Large intestine (tissue), 3 donors: Measurements from ENCODE around the gene FDPS. TPM values are rescaled to one million over a fixed set of nuclear protein-coding genes. Genes with fewer than 3 reads are reported as not detected.
"Not testable (repeated sequence)": the region's sequence is repeated elsewhere in the genome, so short reads cannot be mapped to it uniquely, and the experiment has no call there.

Source experiments
- DNase-seq, 2 donors: peaks; one replicate each; pipeline versions ENCODE4 v3.0.0 to v3.0.0-alpha.2; 2013
- H3K27ac ChIP-seq: one replicate; pipeline ENCODE4 v1.5.1; 2013; ENCODE audit warnings: low read length
- H3K27me3 ChIP-seq: 2 replicates; pipeline ENCODE4 v1.6.1; 2013; ENCODE audit warnings: low read length; ENCODE audit not compliant: control insufficient read depth, insufficient read depth
- H3K36me3 ChIP-seq: 2 replicates; pipeline ENCODE4 v1.6.1; 2013; ENCODE audit warnings: low read length; ENCODE audit not compliant: control insufficient read depth, insufficient read depth
- H3K4me1 ChIP-seq: one replicate; pipeline ENCODE4 v1.6.1; 2013; ENCODE audit warnings: low read length; ENCODE audit not compliant: control insufficient read depth, insufficient read depth
- H3K4me3 ChIP-seq: one replicate; pipeline ENCODE4 v1.5.1; 2013; ENCODE audit warnings: low read length
- H3K9me3 ChIP-seq: one replicate; pipeline ENCODE4 v1.6.1; 2013; ENCODE audit warnings: mild to moderate bottlenecking, low read depth, low read length, moderate library complexity; ENCODE audit not compliant: control insufficient read depth
- WGBS: methylation state at CpG from one replicate; pipeline ENCODE4 v1.1.5; 2013; ENCODE audit warnings: low lambda C conversion rate; ENCODE audit not compliant: insufficient coverage; 5-methylcytosine and 5-hydroxymethylcytosine counted together
- polyA plus RNA-seq: library from polyadenylated mRNA; unstranded; fragments of 120-200 nt; gene quantifications from one replicate; pipeline ENCODE4 v1.2.1, GENCODE V29; 2013

Gene FDPS
- polyA plus RNA-seq, 1 donor = 170 TPM

DNA sequence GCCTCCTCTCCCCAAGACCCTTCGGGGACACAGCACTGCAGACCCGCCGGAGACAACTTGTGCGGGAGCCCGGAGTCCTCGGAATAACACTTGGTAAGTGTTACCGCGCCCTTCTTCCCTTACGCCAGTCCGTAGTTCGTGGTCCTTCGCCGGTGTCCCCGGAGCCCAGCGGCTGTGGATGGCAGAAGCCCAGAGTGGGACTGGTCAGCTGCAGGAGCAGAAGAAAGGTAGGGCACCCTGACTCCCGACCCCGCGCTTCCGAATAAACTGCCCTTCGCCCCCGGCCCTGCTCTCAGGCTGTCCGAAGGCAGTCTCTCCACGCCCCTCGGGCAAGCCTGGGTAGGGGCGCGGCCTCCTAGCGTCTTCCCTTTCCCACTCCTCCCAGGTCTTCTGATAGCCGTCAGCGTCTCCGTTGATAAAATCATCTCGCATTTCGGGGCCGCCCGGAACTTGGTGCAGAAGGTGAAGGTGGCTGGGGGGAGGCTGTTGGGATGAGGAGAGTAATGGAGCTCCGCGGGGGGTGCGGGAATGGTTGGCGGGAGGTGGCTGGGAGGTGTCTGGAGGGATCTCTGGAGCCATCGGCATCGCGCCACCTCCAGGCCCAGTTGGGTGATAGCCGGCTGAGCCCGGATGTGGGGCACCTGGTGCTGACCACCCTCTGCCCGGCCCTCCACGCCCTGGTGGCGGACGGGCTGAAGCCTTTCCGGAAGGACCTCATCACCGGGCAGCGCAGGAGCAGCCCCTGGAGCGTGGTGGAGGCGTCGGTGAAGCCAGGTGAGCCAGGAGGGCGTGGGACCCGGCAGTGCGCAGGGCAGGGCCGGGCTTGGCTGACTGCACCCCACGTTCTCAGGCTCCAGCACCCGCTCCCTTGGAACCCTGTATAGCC is 16.3 kb downstream of the FDPS start:
- Histone ChIP-seq H3K4me3 (peak overlapping the region; percentile 92), H3K27me3 (no peaks in the 10 kb centered on the region), H3K36me3 (peaks cover 26% of the 10 kb centered on the region), H3K27ac (peak overlapping the region; percentile 99), H3K4me1 (peaks cover 35% of the 10 kb centered on the region), H3K9me3 (no peaks in the 10 kb centered on the region)
- no CpG with 5 or more reads among the region's 59 CpGs for WGBS
- DNase-seq = peak in 1 of 2 donors; percentile 72

DNA sequence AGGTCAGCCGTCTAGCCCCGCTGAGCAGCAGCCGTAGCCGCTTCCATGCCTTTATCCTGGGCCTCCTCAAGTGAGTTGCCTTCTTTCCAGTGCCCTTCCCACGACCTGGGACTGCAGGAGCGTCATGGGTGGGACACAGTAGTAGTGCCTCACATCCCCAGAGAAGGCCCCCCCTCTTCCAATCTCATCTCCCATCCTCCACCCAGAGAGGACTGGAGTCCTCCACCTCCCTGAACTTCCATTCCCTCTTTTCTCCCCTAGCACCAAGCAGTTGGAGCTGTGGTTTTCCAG is 16.9 kb downstream of the FDPS start:
- WGBS = no CpG with 5 or more reads among the region's 6 CpGs
- Histone ChIP-seq H3K27me3 (no peaks in the 10 kb centered on the region), H3K9me3 (no peaks in the 10 kb centered on the region), H3K4me1 (peaks cover 29% of the 10 kb centered on the region), H3K27ac (peak overlapping the region; percentile 99), H3K36me3 (peaks cover 32% of the 10 kb centered on the region), H3K4me3 (peak overlapping the region; percentile 92)
- peak in 1 of 2 donors; percentile 19 for DNase-seq

DNA sequence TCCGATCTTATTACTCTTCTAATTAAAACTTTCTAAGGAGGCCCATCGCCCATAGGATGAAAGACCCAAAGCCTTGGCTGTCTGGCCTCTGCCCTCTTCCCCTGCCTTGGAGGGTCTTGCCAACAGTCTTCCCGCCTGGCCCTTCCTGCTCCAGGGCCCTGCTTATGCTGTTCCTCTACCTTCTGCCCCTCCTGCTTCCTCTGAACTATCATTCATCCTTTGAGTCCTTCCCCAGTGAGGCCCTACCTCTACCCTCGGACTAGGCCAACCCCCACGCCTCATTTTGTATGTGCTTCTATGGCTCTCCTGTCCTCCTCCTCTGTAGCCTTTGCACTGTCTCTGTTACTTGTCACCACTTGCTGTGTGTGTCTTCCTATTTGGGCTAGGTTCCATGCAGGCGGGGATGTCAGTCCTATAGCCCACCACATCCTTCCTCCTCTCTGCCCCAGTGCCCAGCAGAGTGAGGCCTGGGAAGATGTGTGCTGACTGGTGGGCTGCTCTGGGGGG is 17.4 kb downstream of the FDPS start:
- no peaks in the 10 kb centered on the region for H3K9me3 ChIP-seq
- no peak overlapping the region for H3K27ac ChIP-seq
- no peak for DNase-seq
- no peaks in the 10 kb centered on the region for H3K27me3 ChIP-seq
- WGBS = 83% methylated on average over 1 of the region's 6 CpGs
- peaks cover 29% of the 10 kb centered on the region for H3K4me1 ChIP-seq
- no peak overlapping the region for H3K4me3 ChIP-seq
- peaks cover 37% of the 10 kb centered on the region for H3K36me3 ChIP-seq

DNA sequence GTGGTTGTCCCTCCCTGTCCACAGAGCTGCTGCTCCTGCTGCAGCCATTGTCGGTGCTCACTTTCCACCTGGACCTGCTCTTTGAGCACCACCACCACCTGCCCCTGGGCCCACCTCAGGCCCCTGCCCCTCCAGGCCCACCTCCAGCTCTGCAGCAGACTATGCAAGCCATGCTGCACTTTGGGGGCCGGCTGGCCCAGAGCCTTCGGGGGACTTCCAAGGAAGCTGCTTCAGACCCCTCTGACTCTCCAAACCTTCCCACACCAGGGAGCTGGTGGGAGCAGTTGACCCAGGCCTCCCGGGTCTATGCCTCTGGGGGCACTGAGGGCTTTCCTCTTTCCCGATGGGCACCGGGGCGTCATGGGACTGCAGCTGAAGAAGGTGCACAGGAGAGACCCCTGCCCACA is 18.0 kb downstream of the FDPS start:
- H3K27me3 ChIP-seq = no peaks in the 10 kb centered on the region
- peaks cover 42% of the 10 kb centered on the region for H3K36me3 ChIP-seq
- no peak overlapping the region for H3K27ac ChIP-seq
- H3K4me1 ChIP-seq = peaks cover 23% of the 10 kb centered on the region
- no peaks in the 10 kb centered on the region for H3K9me3 ChIP-seq
- WGBS = no CpG with 5 or more reads among the region's 7 CpGs
- no peak overlapping the region for H3K4me3 ChIP-seq
- DNase-seq = no peak

DNA sequence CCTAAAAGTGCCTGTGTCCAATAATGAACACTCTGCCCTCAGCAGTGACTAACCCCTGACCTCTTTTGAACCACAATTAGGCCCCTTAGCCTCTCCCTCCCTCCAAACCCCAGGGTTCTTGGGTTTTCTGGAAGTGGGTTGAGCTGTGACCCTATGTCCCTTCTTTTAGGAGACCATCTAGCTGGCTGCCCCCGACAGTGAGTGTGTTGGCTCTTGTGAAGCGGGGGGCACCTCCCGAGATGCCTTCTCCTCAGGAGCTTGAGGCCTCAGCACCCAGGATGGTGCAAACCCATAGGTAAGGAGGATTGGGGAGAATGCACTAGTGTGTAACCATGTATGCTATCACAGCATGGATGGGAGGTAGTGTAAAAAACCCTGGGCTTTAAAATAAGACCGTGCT is 19.3 kb downstream of the FDPS start:
- no peaks in the 10 kb centered on the region for H3K9me3 ChIP-seq
- peaks cover 42% of the 10 kb centered on the region for H3K36me3 ChIP-seq
- no peak overlapping the region for H3K27ac ChIP-seq
- peaks cover 12% of the 10 kb centered on the region for H3K4me1 ChIP-seq
- DNase-seq = no peak
- no CpG with 5 or more reads among the region's 4 CpGs for WGBS
- H3K4me3 ChIP-seq = no peak overlapping the region
- no peaks in the 10 kb centered on the region for H3K27me3 ChIP-seq

DNA sequence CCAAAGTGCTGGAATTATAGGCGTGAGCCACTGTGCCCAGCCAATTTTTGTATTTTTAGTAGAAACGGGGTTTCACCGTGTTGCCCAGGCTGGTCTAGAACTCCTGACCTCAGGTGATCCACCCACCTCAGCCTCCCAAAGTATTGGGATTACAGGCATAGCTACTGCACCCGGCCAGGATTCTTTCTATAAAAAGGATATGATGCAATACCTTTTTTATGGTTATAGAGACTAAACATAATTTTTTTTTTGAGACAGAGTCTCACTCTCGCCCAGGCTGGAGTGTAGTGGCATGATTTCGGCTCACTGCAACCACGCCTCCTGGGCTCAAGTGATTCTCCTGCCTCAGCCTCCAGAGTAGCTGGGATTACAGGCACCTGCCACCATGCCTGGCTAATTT is 20.2 kb downstream of the FDPS start:
- no CpG with 5 or more reads among the region's 7 CpGs for WGBS
- H3K4me3 ChIP-seq, H3K27ac ChIP-seq, H3K27me3 ChIP-seq, DNase-seq, H3K9me3 ChIP-seq: not testable (repeated sequence)
- H3K4me1 ChIP-seq = peaks cover 12% of the 10 kb centered on the region
- H3K36me3 ChIP-seq = peaks cover 44% of the 10 kb centered on the region

DNA sequence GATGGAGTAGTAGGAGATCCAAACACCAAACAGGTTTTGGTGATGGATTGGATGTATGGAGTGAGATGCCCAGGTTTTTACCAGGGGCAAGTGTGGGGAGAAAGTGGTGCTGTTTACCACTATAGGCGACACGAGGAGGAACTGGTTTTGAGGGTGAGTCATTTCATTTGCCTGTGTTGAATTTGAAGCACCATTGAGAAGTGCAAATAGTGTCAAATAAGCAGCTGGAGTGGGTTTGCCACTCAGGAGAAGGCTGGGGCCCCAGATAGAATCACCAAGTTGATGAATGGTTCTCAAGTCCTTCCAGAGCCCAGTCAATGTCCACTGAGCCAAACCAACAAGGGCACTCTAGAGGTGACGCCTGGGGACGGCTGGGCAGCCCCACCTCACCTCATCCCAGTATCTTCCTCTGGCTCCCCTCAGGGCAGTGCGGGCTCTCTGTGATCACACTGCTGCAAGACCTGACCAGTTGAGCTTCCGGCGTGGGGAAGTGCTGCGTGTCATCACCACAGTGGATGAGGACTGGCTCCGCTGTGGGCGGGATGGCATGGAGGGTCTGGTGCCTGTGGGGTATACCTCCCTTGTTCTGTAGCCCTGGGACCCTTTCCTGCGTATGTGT is 21.4 kb downstream of the FDPS start:
- peaks cover 52% of the 10 kb centered on the region for H3K36me3 ChIP-seq

DNA sequence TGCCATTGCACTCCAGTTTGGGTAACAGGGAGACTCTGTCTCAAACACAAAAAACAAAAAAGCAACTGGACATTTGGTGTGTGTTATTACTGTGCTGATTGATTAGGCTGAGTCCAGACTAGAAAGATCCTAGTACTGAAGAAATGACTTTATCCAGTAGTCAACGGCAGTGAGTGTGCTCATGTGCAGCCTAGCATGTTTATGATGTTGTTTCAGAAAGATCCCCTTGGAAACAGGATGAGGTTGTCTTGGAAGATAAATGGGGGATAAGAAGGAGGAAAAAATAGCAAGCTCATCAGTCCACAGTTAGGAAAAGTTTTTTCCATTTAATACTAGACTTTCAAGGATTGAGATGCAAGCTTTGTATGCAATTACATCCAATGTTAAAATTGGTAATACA is 26.3 kb downstream of the FDPS start:
- DNase-seq = no peak
- no peak overlapping the region for H3K27ac ChIP-seq
- no peak overlapping the region for H3K4me3 ChIP-seq
- H3K27me3 ChIP-seq = no peaks in the 10 kb centered on the region
- no peaks in the 10 kb centered on the region for H3K4me1 ChIP-seq
- H3K36me3 ChIP-seq = peaks cover 55% of the 10 kb centered on the region
- WGBS = 100% methylated on average over 1 of the region's 1 CpG
- H3K9me3 ChIP-seq = no peaks in the 10 kb centered on the region

More for the DNA sequence above, 21.4 kb downstream of the FDPS start:
- H3K4me1 ChIP-seq = peaks cover 12% of the 10 kb centered on the region
- no peaks in the 10 kb centered on the region for H3K27me3 ChIP-seq
- no CpG with 5 or more reads among the region's 11 CpGs for WGBS
- H3K4me3 ChIP-seq = no peak overlapping the region
- H3K27ac ChIP-seq = no peak overlapping the region
- H3K9me3 ChIP-seq = no peaks in the 10 kb centered on the region
- no peak for DNase-seq

DNA sequence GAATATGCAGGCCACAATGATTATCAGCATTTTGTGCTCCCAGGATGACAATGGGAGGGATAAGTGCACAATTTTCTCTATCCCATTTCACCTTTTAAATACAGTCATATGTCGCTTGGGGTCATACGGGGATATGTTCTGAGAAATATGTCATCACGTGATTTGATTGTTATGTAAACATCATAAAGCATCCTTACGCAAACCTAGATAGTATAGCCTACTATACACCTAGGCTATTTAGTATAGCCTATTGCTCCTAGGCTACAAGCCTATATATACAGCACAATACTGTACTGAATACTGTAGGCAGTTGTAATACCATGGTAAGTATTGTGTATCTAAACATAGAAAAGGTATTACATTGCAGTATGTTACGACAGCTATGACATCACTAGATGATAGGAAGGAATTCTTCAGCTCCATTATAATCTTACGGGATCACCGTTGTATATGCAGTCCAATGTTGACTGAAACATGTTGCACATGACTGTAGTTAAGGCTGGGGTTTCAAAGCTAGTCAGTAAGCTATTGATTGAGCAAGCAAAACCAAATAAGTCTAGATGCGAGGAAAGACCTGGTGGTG is 30.9 kb downstream of the FDPS start:
- Histone ChIP-seq H3K36me3 (peaks cover 68% of the 10 kb centered on the region), H3K27me3 (no peaks in the 10 kb centered on the region), H3K4me1 (no peaks in the 10 kb centered on the region), H3K9me3 (no peaks in the 10 kb centered on the region), H3K4me3 (no peak overlapping the region), H3K27ac (no peak overlapping the region)
- WGBS = 100% methylated on average over 1 of the region's 8 CpGs
- DNase-seq = peak in 1 of 2 donors; percentile 12

DNA sequence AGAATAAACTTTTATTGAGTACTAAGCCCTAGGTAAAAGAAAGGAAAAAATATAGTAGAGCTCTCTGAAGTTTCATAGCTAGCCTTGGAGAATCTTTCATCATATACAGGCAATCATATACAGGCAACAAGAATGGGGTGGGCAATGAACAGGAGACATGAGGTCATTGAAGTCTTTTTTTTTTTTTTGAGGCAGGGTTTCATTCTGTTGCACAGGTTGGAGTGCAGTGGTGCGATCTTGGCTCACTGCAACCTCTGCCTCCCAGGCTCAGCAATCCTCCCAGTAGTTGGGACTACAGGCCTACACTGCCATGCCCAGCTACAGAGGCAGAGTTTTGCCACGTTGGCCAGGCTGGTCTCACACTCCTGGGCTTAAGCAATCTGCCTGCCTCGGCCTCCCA is 34.2 kb downstream of the FDPS start:
- H3K36me3 ChIP-seq = peaks cover 77% of the 10 kb centered on the region
- no peaks in the 10 kb centered on the region for H3K4me1 ChIP-seq
- no peak overlapping the region for H3K4me3 ChIP-seq
- WGBS = no CpG with 5 or more reads among the region's 3 CpGs
- no peak for DNase-seq
- no peaks in the 10 kb centered on the region for H3K27me3 ChIP-seq
- no peak overlapping the region for H3K27ac ChIP-seq
- H3K9me3 ChIP-seq = no peaks in the 10 kb centered on the region
